ENCODE measurements around the gene TRMU. TPM values are rescaled to one million over a fixed set of nuclear protein-coding genes. Genes with fewer than 3 reads are reported as not detected.

Gene TRMU
- total RNA-seq, 1 donor from 2014 or later = 27.3 TPM

- Mint-ChIP-seq H3K4me1 (ENCODE audit: low read depth) (no peaks in the 10 kb centered on the region), H3K4me3 (ENCODE audit: unreplicated experiment) (no peak overlapping the region), H3K9me3 (ENCODE audit: low read depth) (no peaks in the 10 kb centered on the region), H3K27ac (ENCODE audit: unreplicated experiment) (no peak overlapping the region), H3K36me3 (ENCODE audit: low read depth) (peaks cover 3% of the 10 kb centered on the region), H3K27me3 (ENCODE audit: low read depth) (no peaks in the 10 kb centered on the region)
- no peak for TF ChIP-seq CTCF (IDR thresholded peaks at IDR 0.05)
- DNase-seq (ENCODE audit: low spot score) = no peak
Observed at GRCh38 chr22:46366327-46366731, 30.8 kb downstream of the TRMU start.

- Mint-ChIP-seq H3K27me3 (ENCODE audit: low read depth) (no peaks in the 10 kb centered on the region), H3K9me3 (ENCODE audit: low read depth) (no peaks in the 10 kb centered on the region), H3K36me3 (ENCODE audit: low read depth) (peaks cover 3% of the 10 kb centered on the region), H3K4me3 (ENCODE audit: unreplicated experiment) (no peak overlapping the region), H3K4me1 (ENCODE audit: low read depth) (no peaks in the 10 kb centered on the region), H3K27ac (ENCODE audit: unreplicated experiment) (no peak overlapping the region)
- no peak for DNase-seq (ENCODE audit: low spot score)
- no peak for TF ChIP-seq CTCF (IDR thresholded peaks at IDR 0.05)
Observed at GRCh38 chr22:46366801-46367706, 31.5 kb downstream of the TRMU start.

GRCh38 chr22:46367707-46368191, 32.2 kb downstream of the TRMU start:
- Mint-ChIP-seq H3K36me3 (ENCODE audit: low read depth) (peaks cover 7% of the 10 kb centered on the region), H3K4me1 (ENCODE audit: low read depth) (no peaks in the 10 kb centered on the region)

GRCh38 chr22:46368422-46368821, 32.9 kb downstream of the TRMU start:
- no peak for TF ChIP-seq CTCF (IDR thresholded peaks at IDR 0.05)
- no peaks in the 10 kb centered on the region for H3K9me3 Mint-ChIP-seq (ENCODE audit: low read depth)
- no peak for DNase-seq (ENCODE audit: low spot score)
- peaks cover 8% of the 10 kb centered on the region for H3K36me3 Mint-ChIP-seq (ENCODE audit: low read depth)
- H3K4me3 Mint-ChIP-seq (ENCODE audit: unreplicated experiment) = no peak overlapping the region
- no peak overlapping the region for H3K27ac Mint-ChIP-seq (ENCODE audit: unreplicated experiment)
- H3K27me3 Mint-ChIP-seq (ENCODE audit: low read depth) = no peaks in the 10 kb centered on the region
- no peaks in the 10 kb centered on the region for H3K4me1 Mint-ChIP-seq (ENCODE audit: low read depth)

More at GRCh38 chr22:46367707-46368191, 32.2 kb downstream of the TRMU start:
- H3K9me3 Mint-ChIP-seq (ENCODE audit: low read depth) = no peaks in the 10 kb centered on the region
- H3K4me3 Mint-ChIP-seq (ENCODE audit: unreplicated experiment) = no peak overlapping the region
- no peak for DNase-seq (ENCODE audit: low spot score)
- H3K27ac Mint-ChIP-seq (ENCODE audit: unreplicated experiment) = no peak overlapping the region
- TF ChIP-seq CTCF (IDR thresholded peaks at IDR 0.05) = peak; percentile 93
- no peaks in the 10 kb centered on the region for H3K27me3 Mint-ChIP-seq (ENCODE audit: low read depth)

- H3K27ac Mint-ChIP-seq (ENCODE audit: unreplicated experiment) = no peak overlapping the region
- no peak for TF ChIP-seq CTCF (IDR thresholded peaks at IDR 0.05)
- no peaks in the 10 kb centered on the region for H3K27me3 Mint-ChIP-seq (ENCODE audit: low read depth)
- H3K9me3 Mint-ChIP-seq (ENCODE audit: low read depth) = no peaks in the 10 kb centered on the region
- no peak for DNase-seq (ENCODE audit: low spot score)
- peaks cover 1% of the 10 kb centered on the region for H3K4me1 Mint-ChIP-seq (ENCODE audit: low read depth)
- H3K36me3 Mint-ChIP-seq (ENCODE audit: low read depth) = peaks cover 10% of the 10 kb centered on the region
- H3K4me3 Mint-ChIP-seq (ENCODE audit: unreplicated experiment) = no peak overlapping the region
Observed at GRCh38 chr22:46368871-46369715, 33.6 kb downstream of the TRMU start.
